T-cell (primary cell): Measurements from ENCODE around the gene FAAP100. TPM values are rescaled to one million over a fixed set of nuclear protein-coding genes. Genes with fewer than 3 reads are reported as not detected.

Experiments
- ATAC-seq, 4 experiments: fragments of 200-7000 bp in 3 of 4; fragments of 150-1000 bp in 1 of 4; cut with Tn5 transposase; replicated peaks in 1 of 4; 1 replicate in 3 of 4; 2 replicates in 1 of 4; pipeline ENCODE4 v1.10.0; 2021; ENCODE audit warnings: moderate library complexity in 3 of 4, mild to moderate bottlenecking in 2 of 4, moderate number of reproducible peaks in 1 of 4
- CTCF ChIA-PET, 2 donors: fragments of 300-600 bp; sonication (Branson Sonifier 250); formaldehyde crosslinking; loops; one replicate each; lab custom pipeline; 2022; ENCODE audit warnings: antibody characterized with exemption in 2 of 2; lab: Charles Lee
- POLR2A ChIA-PET, 2 donors: fragments of 300-600 bp; sonication (Branson Sonifier 250); formaldehyde crosslinking; loops; one replicate each; lab custom pipeline; 2022; ENCODE audit warnings: antibody characterized with exemption in 2 of 2; lab: Charles Lee
- DNase-seq, 35 experiments: peaks; one replicate each; pipeline versions ENCODE4 v3.0.0 to v3.0.0-alpha.2; 2013 to 2023
- H3K27ac ChIP-seq: one replicate; pipeline ENCODE4 v1.5.1; 2013; ENCODE audit warnings: low read length
- H3K27me3 ChIP-seq, 2 experiments: replicated peaks in 1 of 2; 1 replicate in 1 of 2; 2 replicates in 1 of 2; pipeline versions ENCODE4 v1.6.1 to v1.7.0; 2013; ENCODE audit warnings: low read length in 1 of 2, mixed read lengths in 1 of 2; ENCODE audit not compliant: control insufficient read depth in 2 of 2, insufficient read depth in 2 of 2; ENCODE audit errors: extremely low read depth in 1 of 2
- H3K36me3 ChIP-seq, 2 donors: 1 replicate in 1 of 2; 2 replicates in 1 of 2; pipeline versions ENCODE4 v1.6.1 to v1.7.0; 2013; ENCODE audit warnings: low read length in 1 of 2; ENCODE audit not compliant: control insufficient read depth in 2 of 2, insufficient read depth in 1 of 2; ENCODE audit errors: extremely low read depth in 1 of 2
- H3K4me1 ChIP-seq, 2 experiments: 1 replicate in 1 of 2; 2 replicates in 1 of 2; pipeline versions ENCODE4 v1.6.1 to v1.7.0; 2013; ENCODE audit warnings: low read length in 2 of 2, mixed read lengths in 1 of 2; ENCODE audit not compliant: insufficient read depth in 2 of 2, control insufficient read depth in 1 of 2; ENCODE audit errors: extremely low read depth in 1 of 2
- H3K4me3 ChIP-seq, 2 donors: 1 replicate in 1 of 2; 2 replicates in 1 of 2; pipeline versions ENCODE4 v1.5.1 to v1.7.0; 2013; ENCODE audit warnings: mild to moderate bottlenecking in 2 of 2, low read length in 1 of 2, moderate library complexity in 1 of 2; ENCODE audit not compliant: control insufficient read depth in 1 of 2; ENCODE audit errors: extremely low read depth in 1 of 2
- H3K9me3 ChIP-seq: 2 replicates; pipeline ENCODE4 v1.7.0; 2013
- H3K27ac Mint-ChIP-seq, 2 donors: one replicate each; pipeline ENCODE4 v1.8.0; 2020 to 2021; ENCODE audit warnings: mild to moderate bottlenecking in 2 of 2, mixed read lengths in 2 of 2
- H3K27me3 Mint-ChIP-seq, 2 donors: one replicate each; pipeline ENCODE4 v1.8.0; 2021 to 2022; ENCODE audit warnings: mixed read lengths in 2 of 2
- H3K36me3 Mint-ChIP-seq: one replicate; pipeline ENCODE4 v1.8.0; 2021; ENCODE audit warnings: mixed read lengths
- H3K4me1 Mint-ChIP-seq, 3 donors: one replicate each; pipeline ENCODE4 v1.8.0; 2020 to 2022; ENCODE audit warnings: mixed read lengths in 3 of 3, mild to moderate bottlenecking in 1 of 3
- H3K4me3 Mint-ChIP-seq, 3 donors: one replicate each; pipeline ENCODE4 v1.8.0; 2020 to 2022; ENCODE audit warnings: mild to moderate bottlenecking in 3 of 3, mixed read lengths in 3 of 3, moderate library complexity in 3 of 3
- H3K9me3 Mint-ChIP-seq, 3 donors: one replicate each; pipeline ENCODE4 v1.8.0; 2020 to 2022; ENCODE audit warnings: mixed read lengths in 3 of 3
- WGBS: methylation state at CpG from one replicate; pipeline ENCODE4 v1.1.5; 2013; ENCODE audit warnings: missing lambda C conversion rate; ENCODE audit not compliant: insufficient coverage; 5-methylcytosine and 5-hydroxymethylcytosine counted together
- total RNA-seq, 35 experiments: library from RNA in 6 of 35; stranded (reverse) in 6 of 35; fragments of 120-200 nt in 1 of 35; gene quantifications; one replicate each; pipeline versions ENCODE4 v1.2.1 to v1.2.4 and lab custom pipeline; 2013 to 2026

The FAAP100 gene
- total RNA-seq, 5 donors from 2014 or later (not counting 1 experiment from before 2014, with no cell fraction given): 31.7 to 62.1 (median 59.0) TPM

GRCh38 chr17:81509207-81509971 lies 42.8 kb downstream of the FAAP100 start:
- Mint-ChIP-seq H3K4me3 (peak overlapping the region; percentile 95 to 98 (median 98)), H3K36me3 (peaks cover 35% of the 10 kb centered on the region), H3K27me3 (no peaks in the 10 kb centered on the region), H3K27ac (peak overlapping the region; percentile 93 to 96), H3K4me1 (peaks cover 29 to 44% (median 43%) of the 10 kb centered on the region in 3 donors), H3K9me3 (no peaks in the 10 kb centered on the region)
- WGBS: 0% methylated on average over 8 of the region's 12 CpGs
- peaks cover 16 to 37% of the 10 kb centered on the region in 2 donors for H3K36me3 ChIP-seq
- H3K9me3 ChIP-seq: no peaks in the 10 kb centered on the region
- peaks cover 24 to 57% of the 10 kb centered on the region in 2 experiments for H3K4me1 ChIP-seq
- H3K27ac ChIP-seq: peak overlapping the region; percentile 56
- POLR2A ChIA-PET: no interaction called here
- ATAC-seq (peak in 1 of 4 experiments; percentile 2), DNase-seq (peak in 23 of 35 experiments; percentile 20 to 83 (median 51))
- CTCF ChIA-PET: interaction anchor here (0.6 kb wide), 2 partner anchors 243 to 1645 kb away, joined by 3 read pairs; no protein-coding TSS in a partner anchor
- H3K27me3 ChIP-seq: no peaks in the 10 kb centered on the region
- peak overlapping the region; percentile 46 to 96 for H3K4me3 ChIP-seq

GRCh38 chr17:81508639-81509206 lies 43.4 kb downstream of the FAAP100 start:
- H3K36me3 ChIP-seq: peaks cover 16 to 37% of the 10 kb centered on the region in 2 donors
- peak overlapping the region; percentile 56 for H3K27ac ChIP-seq
- DNase-seq (no peak), ATAC-seq (no peak)
- WGBS: 59% methylated on average over 8 of the region's 10 CpGs
- POLR2A ChIA-PET: interaction anchor here in 1 of 2 donors (0.7 kb wide), 2 partner anchors 313 to 386 kb away, joined by 3 to 5 read pairs; no protein-coding TSS in a partner anchor
- no peaks in the 10 kb centered on the region for H3K27me3 Mint-ChIP-seq
- H3K9me3 Mint-ChIP-seq: no peaks in the 10 kb centered on the region
- no peaks in the 10 kb centered on the region for H3K9me3 ChIP-seq
- H3K27me3 ChIP-seq: no peaks in the 10 kb centered on the region
- H3K36me3 Mint-ChIP-seq: peaks cover 35% of the 10 kb centered on the region
- peaks cover 29 to 44% (median 43%) of the 10 kb centered on the region in 3 donors for H3K4me1 Mint-ChIP-seq
- H3K4me3 ChIP-seq: peak overlapping the region; percentile 10 to 96
- H3K4me1 ChIP-seq: peaks cover 24 to 51% of the 10 kb centered on the region in 2 experiments
- peak overlapping the region; percentile 95 to 98 (median 98) for H3K4me3 Mint-ChIP-seq
- peak overlapping the region; percentile 93 to 96 for H3K27ac Mint-ChIP-seq
- CTCF ChIA-PET: interaction anchor here (0.6 kb wide), 2 partner anchors 243 to 1644 kb away, joined by 3 read pairs; no protein-coding TSS in a partner anchor

GRCh38 chr17:81503619-81504018 lies 48.5 kb downstream of the FAAP100 start:
- DNase-seq (no peak), ATAC-seq (no peak)
- Mint-ChIP-seq H3K4me1 (peaks cover 9 to 10% (median 10%) of the 10 kb centered on the region in 3 donors), H3K4me3 (no peak overlapping the region), H3K27me3 (no peaks in the 10 kb centered on the region), H3K36me3 (no peaks in the 10 kb centered on the region), H3K27ac (no peak overlapping the region), H3K9me3 (no peaks in the 10 kb centered on the region)
- Histone ChIP-seq H3K36me3 (peaks cover 0 to under 1% of the 10 kb centered on the region in 2 donors), H3K4me1 (peaks cover 0 to 9% of the 10 kb centered on the region in 2 experiments), H3K27me3 (peaks cover 0 to 12% of the 10 kb centered on the region in 2 experiments), H3K9me3 (no peaks in the 10 kb centered on the region), H3K4me3 (no peak overlapping the region), H3K27ac (no peak overlapping the region)
- POLR2A ChIA-PET: no interaction called here
- CTCF ChIA-PET: no interaction called here

GRCh38 chr17:81502471-81503017 lies 49.6 kb downstream of the FAAP100 start:
- no peaks in the 10 kb centered on the region for H3K9me3 Mint-ChIP-seq
- H3K4me1 Mint-ChIP-seq: peaks cover 0 to 2% (median under 1%) of the 10 kb centered on the region in 3 donors
- H3K4me3 ChIP-seq: no peak overlapping the region
- H3K27ac ChIP-seq: no peak overlapping the region
- no peak for DNase-seq
- H3K9me3 ChIP-seq: no peaks in the 10 kb centered on the region
- peak in 1 of 4 experiments; percentile 29 for ATAC-seq
- no peaks in the 10 kb centered on the region for H3K27me3 Mint-ChIP-seq
- no peaks in the 10 kb centered on the region for H3K36me3 Mint-ChIP-seq
- H3K4me3 Mint-ChIP-seq: no peak overlapping the region
- ChIA-PET CTCF (no interaction called here), POLR2A (no interaction called here)
- 65% methylated on average over 10 of the region's 12 CpGs for WGBS
- no peaks in the 10 kb centered on the region for H3K36me3 ChIP-seq
- H3K4me1 ChIP-seq: no peaks in the 10 kb centered on the region
- H3K27ac Mint-ChIP-seq: no peak overlapping the region
- H3K27me3 ChIP-seq: peaks cover 0 to 20% of the 10 kb centered on the region in 2 experiments

- no peak overlapping the region for H3K4me3 ChIP-seq
- 89% methylated on average over 7 of the region's 7 CpGs for WGBS
These were observed 52.1 kb downstream of the FAAP100 start for GRCh38 chr17:81500047-81500446.

GRCh38 chr17:81499601-81499970 lies 52.6 kb downstream of the FAAP100 start:
- no peak overlapping the region for H3K27ac Mint-ChIP-seq
- CTCF ChIA-PET: no interaction called here
- no peaks in the 10 kb centered on the region for H3K36me3 Mint-ChIP-seq
- Histone ChIP-seq H3K27ac (no peak overlapping the region), H3K27me3 (peaks cover 0 to 31% of the 10 kb centered on the region in 2 experiments), H3K9me3 (no peaks in the 10 kb centered on the region), H3K36me3 (no peaks in the 10 kb centered on the region), H3K4me1 (peaks cover 0 to 3% of the 10 kb centered on the region in 2 experiments), H3K4me3 (no peak overlapping the region)
- no peaks in the 10 kb centered on the region for H3K9me3 Mint-ChIP-seq
- no peak overlapping the region for H3K4me3 Mint-ChIP-seq
- H3K4me1 Mint-ChIP-seq: peaks cover 0 to 4% (median 0%) of the 10 kb centered on the region in 3 donors
- H3K27me3 Mint-ChIP-seq: peaks cover 0 to 2% of the 10 kb centered on the region in 2 donors
- POLR2A ChIA-PET: no interaction called here
- ATAC-seq (no peak), DNase-seq (no peak)
- WGBS: 84% methylated on average over 12 of the region's 12 CpGs

More at GRCh38 chr17:81500047-81500446, 52.1 kb downstream of the FAAP100 start:
- ChIA-PET CTCF (interaction anchor here in 1 of 2 donors (0.7 kb wide), 1 partner anchor 45 kb away, joined by 5 read pairs; no protein-coding TSS in a partner anchor), POLR2A (no interaction called here)
- Mint-ChIP-seq H3K9me3 (no peaks in the 10 kb centered on the region), H3K36me3 (no peaks in the 10 kb centered on the region), H3K4me1 (no peaks in the 10 kb centered on the region), H3K27me3 (peaks cover 0 to 2% of the 10 kb centered on the region in 2 donors), H3K4me3 (no peak overlapping the region), H3K27ac (peak overlapping the region in 1 of 2 donors; percentile 16)
- Histone ChIP-seq H3K27me3 (peaks cover 0 to 27% of the 10 kb centered on the region in 2 experiments), H3K27ac (no peak overlapping the region), H3K4me1 (peaks cover 0 to under 1% of the 10 kb centered on the region in 2 experiments), H3K36me3 (no peaks in the 10 kb centered on the region), H3K9me3 (no peaks in the 10 kb centered on the region)
- no peak for DNase-seq
- ATAC-seq: no peak
